ENCODE results near the gene EVA1C.

The EVA1C gene

GRCh38 chr21:32562915-32563314 lies 150.4 kb downstream of the EVA1C start:
- no peak for DNase-seq (ENCODE audit: low read depth)

Measured in activated T-cell treated with anti-CD3 and anti-CD28 coated beads for 48 hours (primary cell).